Peyer's patch (tissue), 4 donors: ENCODE results near the gene SLC11A2. TPM values are rescaled to one million over a fixed set of nuclear protein-coding genes. Genes with fewer than 3 reads are reported as not detected.
A peak's percentile ranks its signal among the peaks of the same experiment; 100 is the strongest.
"Not testable (repeated sequence)": the region's sequence is repeated elsewhere in the genome, so short reads cannot be mapped to it uniquely, and the experiment has no call there.

Experiments
- DNase-seq, 3 donors: peaks; one replicate each; pipeline ENCODE4 v3.0.0-alpha.2; 2017 to 2019
- H3K27ac ChIP-seq, 4 donors: fragments of 200-600 bp; sonication (generic); one replicate each; pipeline ENCODE4 v1.5.1; 2016 to 2019
- H3K27me3 ChIP-seq, 2 donors: fragments of 200-600 bp; sonication (generic); one replicate each; pipeline ENCODE4 v1.5.1; 2019
- H3K36me3 ChIP-seq, 3 donors: fragments of 200-600 bp; sonication (generic); one replicate each; pipeline ENCODE4 v1.5.1; 2016 to 2019
- H3K4me1 ChIP-seq, 4 donors: fragments of 200-600 bp; sonication (generic); one replicate each; pipeline ENCODE4 v1.5.1; 2016 to 2019
- H3K4me3 ChIP-seq, 4 donors: fragments of 200-600 bp; sonication (generic); 1 replicate in 3 of 4; 2 replicates in 1 of 4; pipeline ENCODE4 v1.5.1; 2016 to 2019; ENCODE audit warnings: mild to moderate bottlenecking in 1 of 4
- H3K9me3 ChIP-seq, 4 donors: fragments of 200-600 bp; sonication (generic); one replicate each; pipeline ENCODE4 v1.5.1; 2016 to 2019; ENCODE audit warnings: mild to moderate bottlenecking in 1 of 4
- CTCF ChIP-seq, 6 experiments: fragments of 450-650 bp in 4 of 6; fragments of 200-600 bp in 2 of 6; sonication (generic) in 1 of 6; IDR thresholded peaks; one replicate each; pipeline ENCODE4 v1.5.1; 2017 to 2019; ENCODE audit warnings: antibody characterized with exemption in 6 of 6, mild to moderate bottlenecking in 3 of 6, moderate library complexity in 1 of 6
- POLR2A ChIP-seq, 2 donors: fragments of 450-650 bp; IDR thresholded peaks; one replicate each; pipeline ENCODE4 v1.5.1; 2017; ENCODE audit warnings: antibody characterized with exemption in 2 of 2, mild to moderate bottlenecking in 2 of 2, moderate library complexity in 2 of 2
- total RNA-seq, 4 donors: library from RNA; depleted of rRNA; stranded (reverse); fragments of >200 nt; gene quantifications; one replicate each; pipeline ENCODE4 v1.1.0, GENCODE V29; 2016

SLC11A2 gene
- total RNA-seq, 4 donors from 2014 or later: 37.1 to 57.4 (median 50.0) TPM

- H3K4me3 ChIP-seq: no peak overlapping the region
- H3K4me1 ChIP-seq: peaks cover 0 to 54% (median 2%) of the 10 kb centered on the region in 4 donors
- H3K27me3 ChIP-seq: no peaks in the 10 kb centered on the region
- peak overlapping the region; percentile 1 to 83 (median 49) for H3K27ac ChIP-seq
- no peak for DNase-seq
- peaks cover 0 to 3% (median 0%) of the 10 kb centered on the region in 4 donors for H3K9me3 ChIP-seq
- peaks cover 0 to 12% (median 0%) of the 10 kb centered on the region in 3 donors for H3K36me3 ChIP-seq
- TF ChIP-seq CTCF (IDR thresholded peaks at IDR 0.05): no peak
- TF ChIP-seq POLR2A (IDR thresholded peaks at IDR 0.05): no peak
These were observed 91.0 kb downstream of the SLC11A2 start for GRCh38 chr12:50934981-50935807.

GRCh38 chr12:50934371-50934851, 91.8 kb downstream of the SLC11A2 start:
- H3K9me3 ChIP-seq: peaks cover 0 to 3% (median 0%) of the 10 kb centered on the region in 4 donors
- peaks cover 0 to 18% (median 0%) of the 10 kb centered on the region in 3 donors for H3K36me3 ChIP-seq
- DNase-seq: no peak
- H3K4me3 ChIP-seq: no peak overlapping the region
- H3K27me3 ChIP-seq: no peaks in the 10 kb centered on the region
- peak overlapping the region; percentile 20 to 83 (median 49) for H3K27ac ChIP-seq
- H3K4me1 ChIP-seq: peaks cover 0 to 54% (median 2%) of the 10 kb centered on the region in 4 donors
- no peak for TF ChIP-seq CTCF (IDR thresholded peaks at IDR 0.05)
- TF ChIP-seq POLR2A (IDR thresholded peaks at IDR 0.05): no peak

- Histone ChIP-seq H3K27me3 (no peaks in the 10 kb centered on the region), H3K4me1 (peaks cover 0 to 61% (median 2%) of the 10 kb centered on the region in 4 donors), H3K4me3 (no peak overlapping the region), H3K9me3 (peaks cover 0 to 3% (median 0%) of the 10 kb centered on the region in 4 donors), H3K27ac (peak overlapping the region in 3 of 4 donors; percentile 3 to 83 (median 70)), H3K36me3 (peaks cover 0 to 18% (median 0%) of the 10 kb centered on the region in 3 donors)
- no peak for DNase-seq
- TF ChIP-seq POLR2A (IDR thresholded peaks at IDR 0.05) (no peak), CTCF (IDR thresholded peaks at IDR 0.05) (no peak)
These were observed 92.6 kb downstream of the SLC11A2 start for GRCh38 chr12:50933459-50934124.

GRCh38 chr12:50932787-50933280, 93.3 kb downstream of the SLC11A2 start:
- Histone ChIP-seq H3K4me3 (no peak overlapping the region), H3K9me3 (peaks cover 0 to 3% (median 0%) of the 10 kb centered on the region in 4 donors), H3K4me1 (peaks cover 0 to 66% (median 2%) of the 10 kb centered on the region in 4 donors), H3K36me3 (peaks cover 0 to 18% (median 0%) of the 10 kb centered on the region in 3 donors), H3K27ac (peak overlapping the region in 2 of 4 donors; percentile 70 to 83), H3K27me3 (no peaks in the 10 kb centered on the region)
- no peak for DNase-seq
- peak in 1 of 2 donors; percentile 40 for TF ChIP-seq POLR2A (IDR thresholded peaks at IDR 0.05)
- TF ChIP-seq CTCF (IDR thresholded peaks at IDR 0.05): no peak

GRCh38 chr12:50930477-50930876, 95.7 kb downstream of the SLC11A2 start:
- H3K9me3 ChIP-seq, H3K27me3 ChIP-seq, H3K27ac ChIP-seq, H3K4me3 ChIP-seq, DNase-seq: not testable (repeated sequence)
- Histone ChIP-seq H3K4me1 (peaks cover 0 to 51% (median 2%) of the 10 kb centered on the region in 4 donors), H3K36me3 (peaks cover 0 to 18% (median 0%) of the 10 kb centered on the region in 3 donors)
